Peyer's patch (tissue), 4 donors: ENCODE results near the gene ERMARD.

ENCODE experiments used
- POLR2A ChIP-seq, 2 donors: fragments of 450-650 bp; IDR thresholded peaks; one replicate each; pipeline ENCODE4 v1.5.1; 2017; ENCODE audit warnings: antibody characterized with exemption in 2 of 2, mild to moderate bottlenecking in 2 of 2, moderate library complexity in 2 of 2
- TF ChIP-seq, protein P1 (sequence below), 6 experiments: fragments of 450-650 bp in 4 of 6; fragments of 200-600 bp in 2 of 6; sonication (generic) in 1 of 6; IDR thresholded peaks; one replicate each; pipeline ENCODE4 v1.5.1; 2017 to 2019; ENCODE audit warnings: antibody characterized with exemption in 6 of 6, mild to moderate bottlenecking in 3 of 6, moderate library complexity in 1 of 6

DNA sequence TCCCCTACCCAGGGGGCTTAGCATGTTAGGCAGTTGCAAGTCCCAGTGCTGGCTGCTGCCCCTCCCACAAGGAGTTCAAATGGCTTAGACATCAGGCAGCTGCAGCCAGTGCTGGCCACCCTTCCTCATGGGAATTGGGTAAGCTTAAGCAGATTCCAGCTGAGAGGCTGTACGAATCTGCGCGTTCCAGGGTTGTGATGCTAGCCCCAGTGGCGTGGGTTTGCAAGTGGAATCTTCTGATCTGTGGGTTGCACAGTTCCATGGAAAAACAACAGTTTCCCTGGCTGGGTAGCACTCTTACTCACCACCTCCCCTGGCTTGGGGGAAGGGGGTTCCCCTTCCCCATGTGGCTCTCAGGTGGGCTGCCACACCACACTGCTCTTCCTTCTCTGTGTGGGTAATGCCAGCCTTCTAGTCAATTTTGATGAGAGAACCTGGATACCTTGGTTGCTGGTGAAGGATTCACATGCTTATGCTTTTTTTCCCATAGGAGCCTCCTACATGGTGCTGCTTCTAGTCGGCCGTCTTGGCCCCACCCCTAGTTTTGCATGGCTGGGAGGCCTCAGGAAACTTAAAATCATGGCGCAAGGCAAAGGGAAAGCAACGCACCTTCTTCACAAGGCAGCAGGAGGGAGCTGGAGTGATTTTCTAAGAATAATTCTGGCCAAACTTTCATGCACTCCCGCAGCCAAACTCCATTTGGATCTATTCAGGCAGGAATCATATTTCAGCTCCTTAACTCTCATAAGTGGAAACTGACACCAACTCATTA is 13.0 kb upstream of the ERMARD start:
- TF ChIP-seq, protein P1, sequence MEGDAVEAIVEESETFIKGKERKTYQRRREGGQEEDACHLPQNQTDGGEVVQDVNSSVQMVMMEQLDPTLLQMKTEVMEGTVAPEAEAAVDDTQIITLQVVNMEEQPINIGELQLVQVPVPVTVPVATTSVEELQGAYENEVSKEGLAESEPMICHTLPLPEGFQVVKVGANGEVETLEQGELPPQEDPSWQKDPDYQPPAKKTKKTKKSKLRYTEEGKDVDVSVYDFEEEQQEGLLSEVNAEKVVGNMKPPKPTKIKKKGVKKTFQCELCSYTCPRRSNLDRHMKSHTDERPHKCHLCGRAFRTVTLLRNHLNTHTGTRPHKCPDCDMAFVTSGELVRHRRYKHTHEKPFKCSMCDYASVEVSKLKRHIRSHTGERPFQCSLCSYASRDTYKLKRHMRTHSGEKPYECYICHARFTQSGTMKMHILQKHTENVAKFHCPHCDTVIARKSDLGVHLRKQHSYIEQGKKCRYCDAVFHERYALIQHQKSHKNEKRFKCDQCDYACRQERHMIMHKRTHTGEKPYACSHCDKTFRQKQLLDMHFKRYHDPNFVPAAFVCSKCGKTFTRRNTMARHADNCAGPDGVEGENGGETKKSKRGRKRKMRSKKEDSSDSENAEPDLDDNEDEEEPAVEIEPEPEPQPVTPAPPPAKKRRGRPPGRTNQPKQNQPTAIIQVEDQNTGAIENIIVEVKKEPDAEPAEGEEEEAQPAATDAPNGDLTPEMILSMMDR (IDR thresholded peaks at IDR 0.05): no peak
- no peak for TF ChIP-seq POLR2A (IDR thresholded peaks at IDR 0.05)
